ENCODE measurements around the gene MITF.

The MITF gene

DNA sequence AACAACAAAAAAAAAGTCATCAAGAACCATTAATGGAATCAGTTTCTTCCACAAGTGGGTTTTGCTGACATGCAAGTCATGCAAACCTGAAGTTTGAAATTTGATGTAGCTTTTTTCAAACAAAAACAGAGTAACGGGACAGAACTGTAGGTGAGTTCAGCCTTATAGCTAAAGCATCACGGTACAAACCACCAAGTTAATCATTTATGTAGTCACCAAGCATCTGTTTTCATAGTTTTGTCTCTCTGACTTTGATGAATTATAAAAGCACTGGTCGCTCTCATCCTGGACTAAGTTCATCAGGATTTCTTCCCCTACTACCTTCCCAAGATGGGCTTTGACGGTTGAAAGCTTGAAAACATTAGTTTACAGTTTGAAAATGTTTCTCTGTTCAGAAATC lies 143.3 kb downstream of the MITF start:
- H3K4me1 ChIP-seq (ENCODE audit: insufficient read depth, low read length, severe bottlenecking): no peaks in the 10 kb centered on the region
- no peak overlapping the region for H3K9ac ChIP-seq (ENCODE audit: low read length)
- H3K36me3 ChIP-seq (ENCODE audit: insufficient read depth, low read length): no peaks in the 10 kb centered on the region
- no peaks in the 10 kb centered on the region for H3K9me2 ChIP-seq (ENCODE audit: low read depth, low read length)
- H2AFZ ChIP-seq (ENCODE audit: low read length): no peak overlapping the region
- H3K27ac ChIP-seq (ENCODE audit: low read depth, low read length, poor library complexity, severe bottlenecking): no peak overlapping the region
- no peaks in the 10 kb centered on the region for H3K79me2 ChIP-seq (ENCODE audit: insufficient read depth, low read length)
- H3K27me3 ChIP-seq (ENCODE audit: insufficient read depth, low read length): no peaks in the 10 kb centered on the region
- TF ChIP-seq, protein P1, sequence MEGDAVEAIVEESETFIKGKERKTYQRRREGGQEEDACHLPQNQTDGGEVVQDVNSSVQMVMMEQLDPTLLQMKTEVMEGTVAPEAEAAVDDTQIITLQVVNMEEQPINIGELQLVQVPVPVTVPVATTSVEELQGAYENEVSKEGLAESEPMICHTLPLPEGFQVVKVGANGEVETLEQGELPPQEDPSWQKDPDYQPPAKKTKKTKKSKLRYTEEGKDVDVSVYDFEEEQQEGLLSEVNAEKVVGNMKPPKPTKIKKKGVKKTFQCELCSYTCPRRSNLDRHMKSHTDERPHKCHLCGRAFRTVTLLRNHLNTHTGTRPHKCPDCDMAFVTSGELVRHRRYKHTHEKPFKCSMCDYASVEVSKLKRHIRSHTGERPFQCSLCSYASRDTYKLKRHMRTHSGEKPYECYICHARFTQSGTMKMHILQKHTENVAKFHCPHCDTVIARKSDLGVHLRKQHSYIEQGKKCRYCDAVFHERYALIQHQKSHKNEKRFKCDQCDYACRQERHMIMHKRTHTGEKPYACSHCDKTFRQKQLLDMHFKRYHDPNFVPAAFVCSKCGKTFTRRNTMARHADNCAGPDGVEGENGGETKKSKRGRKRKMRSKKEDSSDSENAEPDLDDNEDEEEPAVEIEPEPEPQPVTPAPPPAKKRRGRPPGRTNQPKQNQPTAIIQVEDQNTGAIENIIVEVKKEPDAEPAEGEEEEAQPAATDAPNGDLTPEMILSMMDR (IDR thresholded peaks at IDR 0.05; ENCODE audit: low read length): no peak
- TF ChIP-seq EZH2 (IDR thresholded peaks at IDR 0.05; ENCODE audit: borderline replicate concordance, low read length): no peak
- no peaks in the 10 kb centered on the region for H4K20me1 ChIP-seq (ENCODE audit: insufficient read depth, low read length)
- no peaks in the 10 kb centered on the region for H3F3A ChIP-seq (ENCODE audit: insufficient read depth, low read length)
- no peaks in the 10 kb centered on the region for H3K9me3 ChIP-seq (ENCODE audit: low read length)
- H3K4me2 ChIP-seq (ENCODE audit: low read length): no peak overlapping the region
- no peak overlapping the region for H3K4me3 ChIP-seq (ENCODE audit: low read depth, low read length, poor library complexity, severe bottlenecking)

DNA sequence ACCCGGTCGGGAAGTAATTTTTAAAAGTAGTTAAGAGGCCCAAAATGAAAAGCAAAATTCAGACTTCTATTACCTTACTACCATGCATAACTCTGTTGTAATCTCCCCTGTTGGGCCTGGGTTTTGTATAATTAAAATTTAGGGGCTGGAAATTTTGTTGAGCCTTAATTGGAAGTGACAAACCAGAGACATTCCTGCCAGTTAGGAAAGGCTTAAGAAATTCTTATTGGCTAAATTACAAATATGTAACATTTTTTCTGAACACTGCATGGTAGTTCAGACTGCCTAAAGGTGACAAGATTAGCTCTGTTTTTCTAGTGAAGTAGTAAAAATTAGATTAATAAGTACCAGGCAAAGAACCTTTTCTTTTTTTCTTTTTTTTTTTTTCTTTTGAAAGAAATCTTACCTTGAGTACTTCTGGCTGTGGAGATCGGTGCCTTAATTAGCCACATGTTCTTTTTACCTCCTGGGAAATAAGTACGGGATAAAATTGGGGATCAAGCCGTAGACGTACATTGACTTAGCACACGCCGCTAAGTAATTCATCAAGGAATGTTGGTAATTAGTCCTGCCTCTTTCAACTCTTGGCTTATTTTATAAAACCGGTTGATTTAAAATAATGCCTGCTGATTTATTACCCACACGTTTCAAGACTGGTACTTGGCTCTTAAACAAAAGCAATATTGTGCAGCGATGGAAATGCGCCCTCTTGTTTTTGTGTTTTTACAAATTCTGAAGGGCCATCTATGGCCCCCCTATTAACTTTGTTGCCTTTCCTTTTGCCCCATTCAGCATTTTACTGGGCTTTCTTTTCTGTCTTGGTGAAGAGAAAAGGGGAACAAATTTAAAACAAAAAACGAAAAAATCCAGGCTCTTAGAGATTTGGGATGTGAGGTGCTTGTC lies 149.0 kb downstream of the MITF start:
- no peak for TF ChIP-seq EZH2 (IDR thresholded peaks at IDR 0.05; ENCODE audit: borderline replicate concordance, low read length)
- TF ChIP-seq, protein P1 (IDR thresholded peaks at IDR 0.05; ENCODE audit: low read length): no peak
- Histone ChIP-seq H3K27ac (ENCODE audit: low read depth, low read length, poor library complexity, severe bottlenecking) (no peak overlapping the region), H3K9ac (ENCODE audit: low read length) (no peak overlapping the region), H2AFZ (ENCODE audit: low read length) (no peak overlapping the region), H3K4me2 (ENCODE audit: low read length) (no peak overlapping the region), H4K20me1 (ENCODE audit: insufficient read depth, low read length) (no peaks in the 10 kb centered on the region), H3K4me1 (ENCODE audit: insufficient read depth, low read length, severe bottlenecking) (no peaks in the 10 kb centered on the region), H3K9me3 (ENCODE audit: low read length) (no peaks in the 10 kb centered on the region), H3K9me2 (ENCODE audit: low read depth, low read length) (no peaks in the 10 kb centered on the region), H3K36me3 (ENCODE audit: insufficient read depth, low read length) (no peaks in the 10 kb centered on the region), H3K4me3 (ENCODE audit: low read depth, low read length, poor library complexity, severe bottlenecking) (no peak overlapping the region), H3K27me3 (ENCODE audit: insufficient read depth, low read length) (no peaks in the 10 kb centered on the region), H3F3A (ENCODE audit: insufficient read depth, low read length) (no peaks in the 10 kb centered on the region), H3K79me2 (ENCODE audit: insufficient read depth, low read length) (no peaks in the 10 kb centered on the region)

DNA sequence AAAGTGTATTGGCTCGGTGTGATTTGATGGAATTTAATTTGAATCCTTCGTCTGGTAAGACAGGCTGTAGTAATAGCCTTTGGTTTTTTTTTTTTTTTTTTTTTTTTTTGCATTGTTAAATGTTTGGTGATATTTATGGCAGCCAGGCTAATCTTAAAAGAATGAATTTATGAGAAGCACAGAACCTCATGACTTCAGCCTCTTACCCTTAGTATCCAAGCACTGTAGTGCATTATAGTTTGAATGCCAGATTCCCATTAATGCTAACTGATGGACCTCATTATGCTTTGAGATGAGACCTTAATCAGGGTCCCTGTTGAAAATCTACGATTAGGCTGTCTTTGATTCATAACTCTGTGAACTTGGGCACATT lies 149.7 kb downstream of the MITF start:
- H3K4me3 ChIP-seq (ENCODE audit: low read depth, low read length, poor library complexity, severe bottlenecking): no peak overlapping the region
- no peaks in the 10 kb centered on the region for H3K27me3 ChIP-seq (ENCODE audit: insufficient read depth, low read length)
- H3K9ac ChIP-seq (ENCODE audit: low read length): no peak overlapping the region
- no peaks in the 10 kb centered on the region for H3F3A ChIP-seq (ENCODE audit: insufficient read depth, low read length)
- TF ChIP-seq EZH2 (IDR thresholded peaks at IDR 0.05; ENCODE audit: borderline replicate concordance, low read length): no peak
- TF ChIP-seq, protein P1 (IDR thresholded peaks at IDR 0.05; ENCODE audit: low read length): no peak
- H3K9me3 ChIP-seq (ENCODE audit: low read length): no peaks in the 10 kb centered on the region
- no peak overlapping the region for H2AFZ ChIP-seq (ENCODE audit: low read length)
- no peak overlapping the region for H3K27ac ChIP-seq (ENCODE audit: low read depth, low read length, poor library complexity, severe bottlenecking)
- H3K36me3 ChIP-seq (ENCODE audit: insufficient read depth, low read length): no peaks in the 10 kb centered on the region
- no peaks in the 10 kb centered on the region for H4K20me1 ChIP-seq (ENCODE audit: insufficient read depth, low read length)
- H3K9me2 ChIP-seq (ENCODE audit: low read depth, low read length): no peaks in the 10 kb centered on the region
- no peaks in the 10 kb centered on the region for H3K4me1 ChIP-seq (ENCODE audit: insufficient read depth, low read length, severe bottlenecking)
- no peak overlapping the region for H3K4me2 ChIP-seq (ENCODE audit: low read length)
- H3K79me2 ChIP-seq (ENCODE audit: insufficient read depth, low read length): no peaks in the 10 kb centered on the region

All from OCI-LY1 (cell line).